ENCODE measurements around the gene C7orf25. TPM values are rescaled to one million over a fixed set of nuclear protein-coding genes. Genes with fewer than 3 reads are reported as not detected.
"Not testable (repeated sequence)": the region's sequence is repeated elsewhere in the genome, so short reads cannot be mapped to it uniquely, and the experiment has no call there.

C7orf25 gene
- total and polyA plus RNA-seq, 5 donors from 2014 or later, result 0.98 to 6.3 (median 2.0) TPM

DNA sequence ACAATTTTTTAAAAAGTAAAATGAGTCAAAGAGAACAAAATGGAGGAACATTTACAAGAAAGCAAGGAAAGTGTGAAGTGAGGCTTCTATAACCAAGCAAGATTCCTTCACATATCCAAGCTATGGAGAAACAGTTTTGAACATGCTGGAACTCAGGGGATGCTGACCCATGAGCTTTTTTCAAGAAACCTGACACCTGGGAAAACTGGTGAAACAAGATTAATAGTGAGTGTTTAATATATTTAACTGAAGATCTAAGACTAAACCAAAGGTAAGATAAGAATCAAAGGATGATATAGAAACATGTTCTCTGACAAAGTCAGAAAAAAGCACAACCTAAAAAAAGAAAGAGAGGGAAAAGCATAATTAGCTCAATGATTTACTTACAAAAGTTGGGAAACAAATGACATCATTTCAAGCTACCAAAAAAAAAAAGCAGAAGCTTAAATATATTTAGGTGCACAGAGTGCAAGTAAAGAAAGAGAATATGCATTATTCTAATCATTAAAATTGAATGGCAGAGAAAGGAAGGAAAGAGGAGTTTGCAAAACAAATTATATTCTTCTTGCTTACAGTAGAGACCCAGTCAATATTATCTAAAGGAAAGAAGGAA is 24.9 kb downstream of the C7orf25 start:
- no peaks in the 10 kb centered on the region for H3K36me3 Mint-ChIP-seq
- H3K27me3 Mint-ChIP-seq, result peaks cover 56% of the 10 kb centered on the region
- H3K27ac Mint-ChIP-seq, result no peak overlapping the region
- Histone ChIP-seq H3K4me3 (ENCODE audit: low read depth, low read length) (no peak overlapping the region), H3K4me1 (ENCODE audit: control insufficient read depth, insufficient read depth, low read length, poor library complexity, severe bottlenecking) (peaks cover 11% of the 10 kb centered on the region), H3K36me3 (ENCODE audit: control insufficient read depth, insufficient read depth, low read length) (no peaks in the 10 kb centered on the region), H3K27me3 (ENCODE audit: control insufficient read depth, insufficient read depth, low read length) (peaks cover 3% of the 10 kb centered on the region), H3K9me3 (ENCODE audit: control insufficient read depth in 2 of 2, low read length in 2 of 2) (no peaks in the 10 kb centered on the region), H3K27ac (ENCODE audit: insufficient read depth, low read length, poor library complexity, severe bottlenecking) (no peak overlapping the region)
- peaks cover 9 to 20% (median 13%) of the 10 kb centered on the region in 4 donors for H3K4me1 Mint-ChIP-seq
- H3K4me3 Mint-ChIP-seq, result peak overlapping the region in 3 of 4 donors; percentile 51 to 87 (median 64)
- H3K9me3 Mint-ChIP-seq, result no peaks in the 10 kb centered on the region
- DNase-seq (no peak), ATAC-seq (ENCODE audit: low read depth in 2 of 2) (no peak)

DNA sequence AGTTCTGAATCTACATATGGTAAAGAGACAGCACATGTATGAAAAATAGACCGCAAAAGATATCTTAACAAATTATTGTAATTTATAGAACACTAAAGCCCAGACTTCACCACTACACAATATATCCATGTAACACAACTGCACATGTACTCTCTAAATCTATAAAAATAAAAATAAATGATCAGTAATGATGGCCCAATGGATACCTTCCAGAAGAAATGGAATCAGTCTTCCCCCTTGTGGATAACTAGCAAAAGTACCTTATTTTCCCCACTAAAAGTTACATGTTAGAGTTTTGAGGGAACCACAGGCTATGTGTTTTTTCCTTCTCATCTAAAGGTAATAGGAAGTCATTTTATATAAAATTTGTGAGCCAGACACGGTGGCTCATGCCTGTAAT is 25.7 kb downstream of the C7orf25 start:
- H3K4me3 Mint-ChIP-seq, result no peak overlapping the region

DNA sequence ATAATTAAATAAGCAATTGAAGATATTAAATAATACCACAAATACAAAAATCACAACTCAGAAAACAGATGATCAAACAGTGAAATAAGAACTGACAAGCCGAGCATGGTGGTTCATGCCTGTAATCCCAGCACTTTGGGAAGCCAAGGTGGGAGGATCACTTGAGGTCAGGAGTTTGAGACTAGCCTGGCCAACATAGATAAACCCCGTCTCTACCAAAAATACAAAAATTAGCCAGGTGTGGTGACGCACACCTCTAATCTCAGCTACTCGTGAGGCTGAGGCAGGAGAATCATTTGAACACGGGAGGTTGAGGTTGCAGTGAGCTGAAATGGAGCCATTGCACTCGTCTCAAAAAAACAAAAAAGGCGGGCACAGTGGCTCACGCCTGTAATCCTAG is 26.7 kb downstream of the C7orf25 start:
- peaks cover 9 to 20% (median 11%) of the 10 kb centered on the region in 4 donors for H3K4me1 Mint-ChIP-seq
- H3K27me3 ChIP-seq (ENCODE audit: control insufficient read depth, insufficient read depth, low read length); DNase-seq; ATAC-seq (ENCODE audit: low read depth in 2 of 2); H3K4me3 ChIP-seq (ENCODE audit: low read depth, low read length); H3K9me3 ChIP-seq (ENCODE audit: control insufficient read depth in 2 of 2, low read length in 2 of 2); H3K27ac Mint-ChIP-seq; H3K36me3 Mint-ChIP-seq; H3K9me3 Mint-ChIP-seq; H3K4me3 Mint-ChIP-seq; H3K36me3 ChIP-seq (ENCODE audit: control insufficient read depth, insufficient read depth, low read length); H3K27ac ChIP-seq (ENCODE audit: insufficient read depth, low read length, poor library complexity, severe bottlenecking): not testable (repeated sequence)
- peaks cover 40% of the 10 kb centered on the region for H3K27me3 Mint-ChIP-seq
- H3K4me1 ChIP-seq (ENCODE audit: control insufficient read depth, insufficient read depth, low read length, poor library complexity, severe bottlenecking), result peaks cover 11% of the 10 kb centered on the region

More for the DNA sequence above, 25.7 kb downstream of the C7orf25 start:
- ATAC-seq (ENCODE audit: low read depth in 2 of 2) (no peak), DNase-seq (no peak)
- Mint-ChIP-seq H3K36me3 (no peaks in the 10 kb centered on the region), H3K9me3 (no peaks in the 10 kb centered on the region), H3K4me1 (peaks cover 9 to 20% (median 13%) of the 10 kb centered on the region in 4 donors), H3K27me3 (peaks cover 49% of the 10 kb centered on the region), H3K27ac (no peak overlapping the region)
- H3K27me3 ChIP-seq (ENCODE audit: control insufficient read depth, insufficient read depth, low read length), result peaks cover 3% of the 10 kb centered on the region
- no peaks in the 10 kb centered on the region for H3K36me3 ChIP-seq (ENCODE audit: control insufficient read depth, insufficient read depth, low read length)
- no peak overlapping the region for H3K4me3 ChIP-seq (ENCODE audit: low read depth, low read length)
- no peaks in the 10 kb centered on the region for H3K9me3 ChIP-seq (ENCODE audit: control insufficient read depth in 2 of 2, low read length in 2 of 2)
- no peak overlapping the region for H3K27ac ChIP-seq (ENCODE audit: insufficient read depth, low read length, poor library complexity, severe bottlenecking)
- peaks cover 11% of the 10 kb centered on the region for H3K4me1 ChIP-seq (ENCODE audit: control insufficient read depth, insufficient read depth, low read length, poor library complexity, severe bottlenecking)

DNA sequence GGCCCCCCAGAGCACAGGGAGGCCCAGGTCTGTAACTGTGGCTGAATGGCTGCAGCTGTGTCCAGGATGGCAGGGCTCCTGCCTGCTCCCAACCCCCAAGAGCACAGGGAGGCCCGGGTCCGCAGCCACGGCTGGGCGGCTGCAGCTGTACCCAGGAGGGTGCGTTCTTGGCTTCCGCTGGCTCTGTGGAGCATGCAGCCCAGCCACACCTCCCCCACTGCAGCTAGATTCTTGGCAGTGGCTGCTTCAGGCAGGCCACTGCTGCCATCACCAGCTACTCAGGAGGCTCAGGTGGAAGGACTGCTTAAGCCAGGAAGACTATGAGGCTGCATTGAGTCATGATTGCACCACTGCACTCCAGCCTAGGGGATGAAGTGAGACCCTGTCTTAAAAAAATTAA is 27.9 kb downstream of the C7orf25 start:
- no peak overlapping the region for H3K4me3 ChIP-seq (ENCODE audit: low read depth, low read length)
- no peaks in the 10 kb centered on the region for H3K36me3 ChIP-seq (ENCODE audit: control insufficient read depth, insufficient read depth, low read length)
- Mint-ChIP-seq H3K4me3 (no peak overlapping the region), H3K9me3 (no peaks in the 10 kb centered on the region), H3K27me3 (peaks cover 42% of the 10 kb centered on the region), H3K4me1 (peaks cover 6 to 17% (median 8%) of the 10 kb centered on the region in 4 donors), H3K36me3 (no peaks in the 10 kb centered on the region), H3K27ac (no peak overlapping the region)
- H3K27ac ChIP-seq (ENCODE audit: insufficient read depth, low read length, poor library complexity, severe bottlenecking), result no peak overlapping the region
- no peaks in the 10 kb centered on the region for H3K9me3 ChIP-seq (ENCODE audit: control insufficient read depth in 2 of 2, low read length in 2 of 2)
- H3K27me3 ChIP-seq (ENCODE audit: control insufficient read depth, insufficient read depth, low read length), result peaks cover 3% of the 10 kb centered on the region
- peaks cover 11% of the 10 kb centered on the region for H3K4me1 ChIP-seq (ENCODE audit: control insufficient read depth, insufficient read depth, low read length, poor library complexity, severe bottlenecking)
- no peak for ATAC-seq (ENCODE audit: low read depth in 2 of 2)
- DNase-seq, result no peak

DNA sequence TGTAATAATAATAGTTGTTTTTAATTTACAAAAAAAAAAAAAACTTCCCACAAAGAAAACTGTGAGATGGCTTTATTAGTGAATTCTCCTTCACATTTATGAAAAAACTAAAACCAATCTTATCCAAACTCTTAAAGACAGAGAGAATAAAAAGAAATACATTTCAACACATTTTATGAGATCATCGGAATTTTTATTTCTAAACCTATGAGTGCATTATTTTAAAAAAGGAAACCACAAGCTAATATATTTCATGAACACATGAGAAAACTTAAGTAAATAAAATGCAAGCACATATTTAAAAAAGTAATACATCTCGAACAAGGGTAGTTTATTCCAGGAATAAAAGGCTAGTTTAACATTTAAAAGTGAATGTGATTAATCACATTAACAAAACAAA is 31.5 kb downstream of the C7orf25 start:
- H3K27me3 Mint-ChIP-seq, result peaks cover 22% of the 10 kb centered on the region
- H3K4me1 Mint-ChIP-seq, result peaks cover 0 to 2% (median 0%) of the 10 kb centered on the region in 4 donors

DNA sequence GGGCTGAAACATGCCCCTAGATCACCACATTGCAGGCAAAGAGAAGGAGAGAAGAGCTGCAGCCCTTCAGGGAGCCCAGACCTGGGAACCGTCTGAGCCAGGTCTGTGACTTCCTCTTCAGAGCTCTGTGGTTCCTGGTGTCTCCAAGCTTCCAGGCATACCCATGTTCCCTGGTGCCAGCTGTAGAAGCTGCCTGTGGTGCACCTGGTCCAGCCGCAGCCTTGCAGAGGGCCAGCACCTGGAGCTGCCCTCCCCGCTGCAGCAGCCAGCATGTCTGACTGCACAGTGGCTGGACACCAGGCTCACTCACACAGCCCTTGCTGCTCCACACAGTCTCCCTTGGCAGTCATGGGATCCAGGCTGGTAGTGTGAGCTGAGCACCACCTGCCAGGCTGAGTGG is 33.6 kb downstream of the C7orf25 start:
- Histone ChIP-seq H3K4me3 (ENCODE audit: low read depth, low read length) (no peak overlapping the region), H3K36me3 (ENCODE audit: control insufficient read depth, insufficient read depth, low read length) (no peaks in the 10 kb centered on the region), H3K27ac (ENCODE audit: insufficient read depth, low read length, poor library complexity, severe bottlenecking) (no peak overlapping the region), H3K9me3 (ENCODE audit: control insufficient read depth in 2 of 2, low read length in 2 of 2) (no peaks in the 10 kb centered on the region), H3K4me1 (ENCODE audit: control insufficient read depth, insufficient read depth, low read length, poor library complexity, severe bottlenecking) (no peaks in the 10 kb centered on the region), H3K27me3 (ENCODE audit: control insufficient read depth, insufficient read depth, low read length) (no peaks in the 10 kb centered on the region)
- peaks cover 18% of the 10 kb centered on the region for H3K27me3 Mint-ChIP-seq
- peaks cover 0 to 2% (median 0%) of the 10 kb centered on the region in 4 donors for H3K4me1 Mint-ChIP-seq
- no peaks in the 10 kb centered on the region for H3K9me3 Mint-ChIP-seq
- no peak overlapping the region for H3K27ac Mint-ChIP-seq
- DNase-seq (no peak), ATAC-seq (ENCODE audit: low read depth in 2 of 2) (no peak)
- H3K4me3 Mint-ChIP-seq, result no peak overlapping the region
- H3K36me3 Mint-ChIP-seq, result no peaks in the 10 kb centered on the region

More for the DNA sequence above, 31.5 kb downstream of the C7orf25 start:
- Histone ChIP-seq H3K4me1 (ENCODE audit: control insufficient read depth, insufficient read depth, low read length, poor library complexity, severe bottlenecking) (no peaks in the 10 kb centered on the region), H3K4me3 (ENCODE audit: low read depth, low read length) (no peak overlapping the region), H3K27ac (ENCODE audit: insufficient read depth, low read length, poor library complexity, severe bottlenecking) (no peak overlapping the region), H3K9me3 (ENCODE audit: control insufficient read depth in 2 of 2, low read length in 2 of 2) (no peaks in the 10 kb centered on the region), H3K36me3 (ENCODE audit: control insufficient read depth, insufficient read depth, low read length) (no peaks in the 10 kb centered on the region), H3K27me3 (ENCODE audit: control insufficient read depth, insufficient read depth, low read length) (no peaks in the 10 kb centered on the region)
- ATAC-seq (ENCODE audit: low read depth in 2 of 2) (no peak), DNase-seq (no peak)
- Mint-ChIP-seq H3K36me3 (no peaks in the 10 kb centered on the region), H3K9me3 (no peaks in the 10 kb centered on the region), H3K4me3 (no peak overlapping the region), H3K27ac (no peak overlapping the region)

DNA sequence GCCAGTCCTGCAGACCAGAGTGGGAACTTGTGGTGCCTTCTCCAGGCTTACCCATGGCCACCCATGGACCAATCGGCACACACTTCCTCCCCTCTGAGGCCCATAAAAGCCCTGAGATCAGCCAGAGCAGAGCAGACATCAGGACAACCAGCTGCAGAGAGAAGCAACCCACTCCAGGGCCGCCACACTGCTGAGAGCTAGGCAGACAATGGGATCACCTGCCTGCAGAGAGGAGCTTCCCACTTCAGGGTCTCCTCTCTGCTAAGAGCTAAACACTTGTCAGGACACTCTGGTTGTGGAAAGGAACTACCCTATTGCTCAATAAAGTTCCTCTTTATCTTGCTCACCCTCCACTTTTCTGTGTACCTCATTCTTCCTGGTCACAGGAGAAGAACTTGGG is 34.0 kb downstream of the C7orf25 start:
- no peak overlapping the region for H3K27ac ChIP-seq (ENCODE audit: insufficient read depth, low read length, poor library complexity, severe bottlenecking)
- H3K4me3 ChIP-seq (ENCODE audit: low read depth, low read length), result no peak overlapping the region
- H3K27me3 Mint-ChIP-seq, result peaks cover 18% of the 10 kb centered on the region
- DNase-seq (no peak), ATAC-seq (ENCODE audit: low read depth in 2 of 2) (no peak)
- H3K4me3 Mint-ChIP-seq, result no peak overlapping the region
- H3K36me3 ChIP-seq (ENCODE audit: control insufficient read depth, insufficient read depth, low read length), result no peaks in the 10 kb centered on the region
- H3K4me1 ChIP-seq (ENCODE audit: control insufficient read depth, insufficient read depth, low read length, poor library complexity, severe bottlenecking), result no peaks in the 10 kb centered on the region
- no peak overlapping the region for H3K27ac Mint-ChIP-seq
- H3K9me3 Mint-ChIP-seq, result no peaks in the 10 kb centered on the region
- peaks cover 0 to 2% (median 0%) of the 10 kb centered on the region in 4 donors for H3K4me1 Mint-ChIP-seq
- no peaks in the 10 kb centered on the region for H3K9me3 ChIP-seq (ENCODE audit: control insufficient read depth in 2 of 2, low read length in 2 of 2)
- H3K27me3 ChIP-seq (ENCODE audit: control insufficient read depth, insufficient read depth, low read length), result no peaks in the 10 kb centered on the region
- H3K36me3 Mint-ChIP-seq, result no peaks in the 10 kb centered on the region
